ENCODE measurements around the gene NETO2.
"Not testable (repeated sequence)": the region's sequence is repeated elsewhere in the genome, so short reads cannot be mapped to it uniquely, and the experiment has no call there.

Gene NETO2

DNA sequence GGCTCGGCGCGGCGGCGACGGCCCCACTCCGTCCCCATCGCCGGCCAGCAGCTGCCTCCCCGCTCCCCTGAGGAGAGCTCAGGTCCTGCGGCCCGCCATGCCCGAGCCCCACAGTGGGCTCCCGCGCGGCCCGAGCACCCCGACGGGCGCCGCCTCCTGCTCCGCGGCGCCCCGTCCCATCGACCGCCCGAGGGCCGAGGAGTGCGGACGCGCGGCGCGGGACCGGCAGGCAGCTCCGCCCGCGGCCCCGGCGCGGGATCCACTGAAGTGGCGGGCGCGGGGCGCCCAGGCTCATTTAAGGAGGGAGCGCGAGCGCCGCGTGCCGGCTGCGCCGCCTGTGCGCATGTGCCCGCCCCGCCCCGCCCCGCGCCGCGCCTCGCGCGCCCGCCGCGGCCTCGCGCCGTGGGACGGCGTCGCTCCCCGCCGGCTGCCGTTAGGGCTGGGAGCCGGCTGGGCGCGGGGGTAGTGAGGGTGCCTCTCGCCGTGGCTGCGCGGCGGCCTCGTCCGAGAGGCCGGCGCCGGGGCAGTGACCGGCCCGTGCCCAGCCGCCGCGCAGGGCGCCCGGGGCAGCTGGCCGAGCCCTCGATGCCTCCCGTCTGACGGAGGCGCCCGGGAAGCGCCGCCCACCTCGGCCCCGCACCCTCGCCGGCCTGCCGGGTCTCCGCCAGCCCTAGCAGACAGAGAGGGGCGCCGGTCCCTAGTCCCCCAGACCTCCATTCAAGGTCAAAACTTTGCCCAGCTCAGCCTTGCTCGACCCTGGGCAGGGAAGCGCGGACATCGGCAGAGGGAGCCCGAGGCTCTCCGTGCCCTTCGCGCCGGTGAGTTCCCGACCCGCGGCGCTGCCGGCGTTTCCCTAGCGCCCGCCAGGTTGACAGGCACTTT, at the start of gene NETO2:
Gene NETO2 (minus strand): TSS at position 269 of the 882 bp plus-strand sequence. CDS start 333 bp downstream, outside the sequence.
- DNase-seq = peak; percentile 47

DNA sequence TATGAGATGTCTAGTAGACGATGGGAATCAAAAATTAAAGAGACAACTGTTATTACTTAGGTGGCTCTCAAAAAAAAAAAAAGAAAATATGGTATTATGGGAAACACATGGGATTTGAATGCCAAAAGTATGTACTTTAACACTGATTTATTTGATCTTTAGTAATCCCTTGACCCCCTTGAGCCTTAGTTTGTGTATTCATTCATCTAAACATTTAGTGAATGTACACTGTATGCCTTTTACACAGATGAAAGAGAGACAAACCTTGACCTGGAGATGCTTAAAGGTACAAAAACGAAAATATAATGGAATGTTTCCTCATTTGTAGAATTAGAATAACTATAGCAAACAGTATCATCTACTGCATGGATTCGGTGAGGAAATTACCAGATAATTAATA, 38.6 kb upstream of the NETO2 start:
- no peak for DNase-seq

- DNase-seq = not testable (repeated sequence)
These were observed 37.3 kb upstream of the NETO2 start for GRCh38 chr16:47181066-47181465.

DNA sequence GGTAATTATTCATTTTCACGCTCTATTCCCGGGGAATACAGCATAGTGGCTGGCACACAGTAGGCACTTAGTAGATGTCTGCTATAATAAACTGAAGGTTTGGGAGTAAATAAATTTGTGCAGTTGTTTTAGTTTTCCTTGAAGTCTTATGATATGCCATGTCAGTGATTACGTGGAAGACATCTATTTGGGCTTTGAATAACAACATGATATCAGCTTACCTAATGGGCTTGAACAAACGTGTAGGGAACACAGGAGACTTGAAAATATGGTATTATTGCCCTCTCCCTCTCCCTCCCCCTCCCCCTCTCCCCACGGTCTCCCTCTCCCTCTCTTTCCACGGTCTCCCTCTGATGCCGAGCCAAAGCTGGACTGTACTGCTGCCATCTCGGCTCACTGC, 36.3 kb upstream of the NETO2 start:
- DNase-seq = no peak

DNA sequence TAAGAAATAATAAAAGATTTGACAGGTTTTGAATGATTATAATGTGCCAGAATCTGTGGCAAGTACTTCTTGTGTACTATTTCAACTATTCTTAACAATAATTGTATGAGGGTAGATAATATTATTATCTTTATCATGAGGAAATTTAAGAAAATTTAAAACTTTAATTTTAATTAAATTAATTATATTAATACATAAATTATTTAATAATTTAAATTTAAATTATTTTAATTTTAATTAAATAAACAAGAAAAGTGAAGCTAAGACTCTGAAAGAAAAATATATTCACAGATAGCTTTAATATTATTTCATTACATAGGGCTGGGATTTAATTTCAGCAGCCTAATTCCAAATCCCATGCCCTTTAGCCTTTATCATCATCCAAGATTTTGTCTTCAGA, 31.4 kb upstream of the NETO2 start:
- no peak for DNase-seq

GRCh38 chr16:47162670-47163420, 19.1 kb upstream of the NETO2 start:
- DNase-seq = no peak

DNA sequence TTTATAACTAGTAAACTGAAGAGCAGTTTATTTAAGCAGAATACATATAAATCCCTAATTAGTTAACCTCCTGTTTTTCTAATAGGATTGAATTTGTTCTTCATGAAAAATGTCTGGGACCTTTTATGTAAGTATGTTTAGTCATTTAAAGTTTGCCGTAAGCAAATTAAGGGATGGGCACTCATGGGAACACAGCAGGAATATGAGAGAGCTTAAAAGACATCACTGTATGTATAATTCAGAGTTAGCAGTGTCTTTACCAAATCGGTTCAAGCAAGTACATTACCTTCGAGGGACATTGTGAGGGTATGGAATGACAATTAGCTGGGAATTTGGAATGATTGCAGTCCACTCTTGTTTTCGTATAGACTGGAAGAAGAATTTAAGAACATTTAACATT, 17.7 kb upstream of the NETO2 start:
- no peak for DNase-seq

DNA sequence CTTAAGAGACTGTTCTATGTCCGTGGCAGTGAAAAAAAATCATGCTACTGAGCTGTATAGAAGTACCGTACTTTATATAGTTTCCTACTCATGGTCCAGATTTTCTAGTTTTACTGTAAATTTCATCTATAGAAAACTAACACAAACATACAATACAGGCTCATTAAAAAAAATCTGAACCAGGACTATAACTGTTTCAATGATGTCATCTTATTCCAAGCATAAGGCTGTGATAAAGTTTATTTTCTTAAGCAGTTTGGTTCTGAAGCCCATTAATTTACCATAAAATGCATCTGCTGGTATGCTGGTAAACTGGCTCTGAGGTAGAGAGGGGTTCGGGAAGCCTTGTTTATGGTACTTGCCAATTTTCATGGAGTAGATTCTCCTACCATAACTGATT, 16.7 kb upstream of the NETO2 start:
- DNase-seq = no peak

DNA sequence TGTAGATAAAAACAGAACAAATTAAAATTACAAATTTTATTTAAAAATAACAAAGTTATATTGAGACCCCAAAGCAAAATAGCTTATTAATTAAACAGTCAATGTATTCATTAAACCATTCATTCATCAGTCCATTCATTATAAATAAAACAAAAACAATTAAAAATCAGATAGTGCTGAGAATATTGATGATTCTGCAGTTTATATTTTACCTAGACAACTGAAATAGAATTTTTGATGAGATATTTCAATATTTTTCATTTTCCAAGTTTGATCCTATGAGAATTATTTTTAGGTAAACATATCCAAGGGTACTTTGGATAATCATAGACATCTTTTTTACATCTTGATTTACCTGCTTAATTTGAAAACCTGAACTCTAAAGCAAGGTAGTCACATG, 15.2 kb upstream of the NETO2 start:
- DNase-seq = no peak

- DNase-seq = no peak
These were observed 13.0 kb upstream of the NETO2 start for GRCh38 chr16:47156680-47157215.

GRCh38 chr16:47152501-47152900, 8.8 kb upstream of the NETO2 start:
- DNase-seq = not testable (repeated sequence)

DNA sequence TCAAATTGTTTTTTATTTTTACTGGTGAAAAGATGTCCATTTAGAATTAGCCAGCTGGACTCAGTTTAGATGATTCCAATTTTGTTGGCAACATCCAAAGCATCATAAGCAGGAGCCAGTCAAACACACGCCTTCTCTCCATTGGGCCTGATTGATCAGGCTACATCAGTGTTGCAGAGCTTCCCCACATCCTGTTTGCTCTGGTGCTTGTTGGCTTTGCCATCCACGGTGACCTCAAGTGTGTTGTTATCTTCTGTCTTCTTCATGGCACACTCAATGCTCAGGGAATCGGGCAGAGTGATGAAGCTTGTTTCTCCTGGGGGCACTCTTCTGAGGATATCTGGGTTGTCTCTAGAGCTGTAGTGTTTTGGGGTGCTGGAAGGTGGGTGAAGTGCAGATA, 6.3 kb upstream of the NETO2 start:
- DNase-seq = no peak

- DNase-seq = no peak
These were observed 773 bp upstream of the NETO2 start for GRCh38 chr16:47144559-47144877.

DNA sequence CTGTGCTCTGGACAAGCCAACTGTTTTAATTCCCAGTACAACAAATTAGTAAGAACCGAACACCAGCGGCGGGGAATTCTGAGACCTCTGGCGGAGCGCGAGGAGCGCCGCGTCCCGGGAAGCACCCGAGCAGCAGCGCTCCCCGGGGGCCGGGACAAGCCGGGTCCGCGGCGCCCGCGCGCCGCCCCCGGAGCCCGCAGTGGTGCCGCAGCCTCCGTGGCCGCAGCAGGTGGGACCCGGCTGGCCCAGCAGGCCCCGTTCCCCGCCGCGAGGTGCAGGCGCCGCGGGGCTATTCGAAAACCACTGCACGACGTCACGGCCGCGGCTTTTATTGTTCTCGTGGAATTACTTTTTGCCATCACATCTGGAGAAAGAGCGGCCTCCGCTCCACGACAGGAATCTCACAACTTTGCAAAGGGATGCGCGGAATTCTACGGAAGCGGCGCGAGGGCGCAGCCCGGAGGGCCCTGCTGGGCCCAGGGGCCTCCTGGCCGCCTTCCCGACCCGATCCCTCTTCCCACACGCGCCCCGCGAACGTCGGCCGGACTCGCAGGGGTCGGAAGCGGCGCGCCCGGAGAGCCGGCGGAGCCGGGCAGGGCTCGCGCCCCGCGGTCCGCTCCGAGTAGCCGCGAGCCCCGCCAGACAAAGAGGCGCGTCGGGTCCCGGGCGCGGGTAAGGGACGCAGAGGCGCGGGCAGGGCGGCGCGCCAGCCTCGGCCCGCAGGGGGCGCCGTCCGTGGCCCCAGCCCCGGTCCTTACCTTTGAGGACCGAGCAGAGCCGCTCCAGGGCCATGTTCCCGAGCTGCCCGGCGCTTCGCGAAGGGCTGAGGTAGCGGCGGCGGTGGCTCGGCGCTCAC, 696 bp downstream of the NETO2 start:
- DNase-seq = peak; percentile 71

DNA sequence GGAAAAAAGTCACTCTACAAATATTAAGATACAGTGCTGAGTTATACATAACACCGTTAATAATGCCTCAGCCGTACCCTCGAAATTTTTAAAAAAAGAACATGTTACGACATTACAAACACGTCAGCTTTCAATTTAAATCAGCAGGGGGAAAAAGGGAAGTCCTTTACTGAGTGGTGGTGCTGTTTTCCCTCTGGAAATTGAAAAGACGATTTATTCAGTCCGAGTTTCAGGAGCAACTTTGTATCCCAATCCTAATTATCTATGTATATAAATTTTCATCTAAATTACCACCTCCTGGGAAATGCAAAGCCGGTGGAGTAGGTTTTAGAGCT, 1.3 kb downstream of the NETO2 start:
- no peak for DNase-seq

DNA sequence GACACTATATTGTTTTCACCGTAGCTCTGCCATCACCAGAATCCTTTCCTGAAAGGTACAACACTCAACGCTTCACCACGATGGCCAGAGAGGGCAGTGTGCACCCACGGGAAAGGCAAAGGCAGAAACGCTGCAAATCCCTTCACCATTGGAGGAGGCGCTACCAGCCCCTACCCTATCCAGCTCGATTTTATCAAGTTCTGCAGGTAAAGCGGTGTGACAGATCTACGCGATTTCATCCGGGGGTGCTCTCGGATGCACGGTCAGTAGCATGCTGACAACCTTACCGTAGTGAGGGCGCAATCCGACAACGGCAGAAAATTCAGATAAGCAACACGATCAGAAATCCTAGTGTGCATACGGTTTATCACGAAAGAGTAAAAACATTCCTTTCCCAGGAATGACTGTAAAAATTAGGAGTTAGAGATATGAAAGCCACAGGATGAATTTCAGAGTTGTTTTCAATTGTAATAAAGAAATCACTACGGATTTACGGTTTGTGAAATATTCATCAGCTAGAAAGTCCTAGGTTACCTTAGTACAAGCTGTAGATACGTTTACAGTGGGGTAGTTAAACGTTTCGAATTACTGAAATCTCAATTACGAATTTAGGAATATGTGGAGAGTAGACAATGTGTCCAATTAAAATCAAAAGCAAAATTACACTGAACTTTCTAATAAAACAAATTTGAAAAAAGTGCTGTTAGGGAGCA, 1.8 kb downstream of the NETO2 start:
- DNase-seq = peak; percentile 71

- DNase-seq = no peak
These were observed 3.1 kb downstream of the NETO2 start for GRCh38 chr16:47140686-47141085.

GRCh38 chr16:47139561-47140185, 4.1 kb downstream of the NETO2 start:
- no peak for DNase-seq

DNA sequence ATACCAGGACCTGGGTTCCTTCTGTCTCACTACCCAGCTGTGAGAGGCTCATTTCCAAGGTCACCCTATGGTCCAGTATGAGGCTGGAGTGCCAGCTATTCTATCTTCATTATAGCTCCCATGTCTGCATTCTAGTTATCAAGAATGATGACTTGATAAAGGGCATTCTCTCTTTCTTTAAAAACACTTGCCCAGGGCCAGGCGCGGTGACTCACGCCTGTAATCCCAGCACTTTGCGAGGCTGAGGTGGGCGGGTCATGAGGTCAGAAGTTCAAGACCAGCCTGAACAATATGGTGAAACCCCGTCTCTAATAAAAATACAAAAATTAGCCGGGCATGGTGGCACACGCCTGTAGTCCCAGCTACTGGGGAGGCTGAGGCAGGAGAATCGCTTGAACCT, 5.8 kb downstream of the NETO2 start:
- not testable (repeated sequence) for DNase-seq

DNA sequence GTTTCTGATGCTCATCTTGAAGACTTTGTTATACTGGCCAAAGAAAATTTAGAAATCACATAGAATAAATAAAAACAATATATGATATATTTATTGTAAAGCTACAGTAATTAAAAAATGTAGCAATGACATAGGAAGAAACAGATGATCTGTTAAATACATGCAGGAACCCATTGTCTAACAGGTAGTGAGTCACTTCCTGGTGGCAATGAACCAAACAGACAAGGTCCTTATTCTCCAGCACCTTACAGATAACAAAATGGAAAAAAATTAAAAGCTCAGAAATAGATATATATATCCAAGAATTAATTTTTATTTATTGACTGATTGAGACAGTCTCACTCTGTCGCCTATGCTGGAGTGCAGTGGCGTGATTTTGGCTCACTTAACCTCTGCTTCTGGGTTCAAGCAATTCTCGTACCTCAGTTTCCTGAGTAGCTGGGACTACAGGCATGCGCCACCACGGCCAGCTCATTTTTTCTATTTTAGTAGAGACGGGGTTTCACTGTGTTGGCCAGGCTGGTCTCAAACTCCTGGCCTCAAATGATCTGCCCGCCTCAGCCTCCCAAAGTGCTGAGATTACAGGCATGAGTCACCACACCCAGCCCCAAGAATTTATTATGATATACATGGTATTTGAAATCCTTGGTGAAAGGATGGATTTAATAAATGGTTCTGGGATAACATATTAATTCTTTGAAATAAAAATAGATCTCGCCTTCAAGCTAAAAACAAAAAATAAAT, 7.5 kb downstream of the NETO2 start:
- DNase-seq = no peak

DNA sequence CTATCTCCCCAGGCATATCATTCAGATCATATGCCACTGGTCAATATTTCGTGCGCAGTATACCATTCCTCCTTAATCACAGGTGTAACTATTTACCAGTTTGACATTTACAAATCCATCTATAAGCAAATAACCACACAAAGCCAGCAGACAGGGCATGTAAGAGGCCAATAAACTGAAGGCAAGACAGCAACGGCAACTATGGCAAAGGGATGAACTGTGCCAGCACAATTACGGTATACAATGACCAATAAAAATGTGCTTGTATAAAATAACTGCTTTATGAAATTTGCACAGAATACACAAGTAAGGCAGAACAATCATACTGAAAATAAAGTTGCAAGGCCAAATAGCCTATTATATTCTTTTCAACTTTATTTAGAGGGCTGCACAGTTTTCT, 9.2 kb downstream of the NETO2 start:
- no peak for DNase-seq

Data from GDM1 (cell line).